Left ventricle myocardium inferior (tissue), 1 donor: ENCODE data around the gene GRID1. TPM values are rescaled to one million over a fixed set of nuclear protein-coding genes. Genes with fewer than 3 reads are reported as not detected.

Experiments
- DNase-seq: peaks from one replicate; pipeline ENCODE4 v3.0.0-alpha.2; 2020
- H3K27ac ChIP-seq: fragments of 200-600 bp; replicated peaks from 2 replicates; pipeline ENCODE4 v1.8.0; 2021
- H3K27me3 ChIP-seq: fragments of 200-600 bp; 2 replicates; pipeline ENCODE4 v1.8.0; 2021; ENCODE audit warnings: low read depth
- H3K36me3 ChIP-seq: fragments of 200-600 bp; 2 replicates; pipeline ENCODE4 v1.8.0; 2021
- H3K4me1 ChIP-seq: fragments of 200-600 bp; 2 replicates; pipeline ENCODE4 v1.8.0; 2021
- H3K4me3 ChIP-seq: fragments of 200-600 bp; 2 replicates; pipeline ENCODE4 v1.8.0; 2021; ENCODE audit warnings: mild to moderate bottlenecking, moderate library complexity
- H3K9me3 ChIP-seq: fragments of 200-600 bp; replicated peaks from 2 replicates; pipeline ENCODE4 v1.8.0; 2021
- CTCF ChIP-seq: fragments of 200-600 bp; IDR thresholded peaks from 2 replicates; pipeline ENCODE4 v1.8.0; 2021; ENCODE audit warnings: antibody characterized with exemption, mild to moderate bottlenecking, borderline replicate concordance
- intact Hi-C: fragments of 100-400 bp; cut with micrococcal nuclease; formaldehyde crosslinking; loops from one replicate; pipeline ENCODE4 v1.11.0; 2022
- total RNA-seq: library from RNA; stranded (reverse); fragmentation: NEBNext Ultra II Directional; extraction: Animal tissue kit (Norgen Biotek cat#: 25700); gene quantifications from one replicate; pipeline ENCODE4 v1.2.1, GENCODE V29; 2021
- donor health status: DM: no; HTN: yes; CAD: no; lungs with severe emphysema.

The GRID1 gene
- total RNA-seq, 1 donor from 2014 or later = 1.6 TPM

GRCh38 chr10:85781404-85781803 lies 585.2 kb downstream of the GRID1 start:
- no peak for TF ChIP-seq CTCF
- intact Hi-C loops = loop anchor here (10.0 kb wide), 1 partner anchor 593 kb away; no protein-coding TSS in a partner anchor

GRCh38 chr10:85778074-85778473 lies 588.5 kb downstream of the GRID1 start:
- H3K27me3 ChIP-seq = no peaks in the 10 kb centered on the region
- H3K36me3 ChIP-seq = no peaks in the 10 kb centered on the region
- H3K4me3 ChIP-seq = no peak overlapping the region
- intact Hi-C loops = no loop called here
- no peaks in the 10 kb centered on the region for H3K4me1 ChIP-seq
- H3K27ac ChIP-seq = no peak overlapping the region
- TF ChIP-seq CTCF = no peak
- no peaks in the 10 kb centered on the region for H3K9me3 ChIP-seq
- DNase-seq = no peak

More at GRCh38 chr10:85781404-85781803, 585.2 kb downstream of the GRID1 start:
- Histone ChIP-seq H3K4me3 (no peak overlapping the region), H3K27ac (no peak overlapping the region), H3K36me3 (no peaks in the 10 kb centered on the region), H3K27me3 (no peaks in the 10 kb centered on the region), H3K4me1 (no peaks in the 10 kb centered on the region), H3K9me3 (no peaks in the 10 kb centered on the region)
- no peak for DNase-seq

- H3K4me1 ChIP-seq = no peaks in the 10 kb centered on the region
Observed at GRCh38 chr10:85767891-85768290, 598.7 kb downstream of the GRID1 start.

GRCh38 chr10:85764108-85764507 lies 602.5 kb downstream of the GRID1 start:
- no peak for TF ChIP-seq CTCF
- H3K4me3 ChIP-seq = no peak overlapping the region
- no peak for DNase-seq
- intact Hi-C loops = no loop called here
- no peaks in the 10 kb centered on the region for H3K36me3 ChIP-seq
- H3K27me3 ChIP-seq = peaks cover 25% of the 10 kb centered on the region
- H3K9me3 ChIP-seq = peaks cover 4% of the 10 kb centered on the region
- H3K27ac ChIP-seq = no peak overlapping the region
- no peaks in the 10 kb centered on the region for H3K4me1 ChIP-seq

More at GRCh38 chr10:85767891-85768290, 598.7 kb downstream of the GRID1 start:
- intact Hi-C loops = no loop called here
- Histone ChIP-seq H3K27ac (no peak overlapping the region), H3K9me3 (peaks cover 15% of the 10 kb centered on the region), H3K36me3 (no peaks in the 10 kb centered on the region), H3K4me3 (no peak overlapping the region), H3K27me3 (peaks cover 4% of the 10 kb centered on the region)
- DNase-seq = no peak
- no peak for TF ChIP-seq CTCF

- TF ChIP-seq CTCF = no peak
- no peaks in the 10 kb centered on the region for H3K4me1 ChIP-seq
- no peak overlapping the region for H3K27ac ChIP-seq
- H3K36me3 ChIP-seq = no peaks in the 10 kb centered on the region
- intact Hi-C loops = no loop called here
- no peak for DNase-seq
- no peak overlapping the region for H3K4me3 ChIP-seq
- no peaks in the 10 kb centered on the region for H3K9me3 ChIP-seq
- H3K27me3 ChIP-seq = peaks cover 35% of the 10 kb centered on the region
Observed at GRCh38 chr10:85761906-85762445, 604.6 kb downstream of the GRID1 start.
